ENCODE results near the gene MARK2.

DNA sequence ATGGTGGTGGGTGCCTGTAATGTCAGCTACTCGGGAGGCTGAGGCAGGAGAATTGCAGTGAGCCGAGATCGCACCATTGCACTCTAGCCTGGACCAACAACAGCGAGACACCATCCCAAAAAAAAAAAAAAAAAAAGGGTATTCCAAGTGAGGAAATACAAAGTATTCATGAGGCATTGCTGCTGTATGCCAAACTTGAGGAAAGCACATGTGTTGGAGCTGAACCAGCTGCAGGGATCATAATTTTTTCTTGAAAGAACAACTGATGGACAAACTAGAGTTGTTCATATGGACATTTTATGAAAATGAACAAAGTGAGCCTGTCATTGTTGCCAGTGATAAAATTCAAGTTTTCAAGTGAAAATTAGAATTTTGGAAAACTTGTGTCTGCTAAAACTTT is 15.8 kb downstream of the MARK2 start:
- TF ChIP-seq, protein P1, sequence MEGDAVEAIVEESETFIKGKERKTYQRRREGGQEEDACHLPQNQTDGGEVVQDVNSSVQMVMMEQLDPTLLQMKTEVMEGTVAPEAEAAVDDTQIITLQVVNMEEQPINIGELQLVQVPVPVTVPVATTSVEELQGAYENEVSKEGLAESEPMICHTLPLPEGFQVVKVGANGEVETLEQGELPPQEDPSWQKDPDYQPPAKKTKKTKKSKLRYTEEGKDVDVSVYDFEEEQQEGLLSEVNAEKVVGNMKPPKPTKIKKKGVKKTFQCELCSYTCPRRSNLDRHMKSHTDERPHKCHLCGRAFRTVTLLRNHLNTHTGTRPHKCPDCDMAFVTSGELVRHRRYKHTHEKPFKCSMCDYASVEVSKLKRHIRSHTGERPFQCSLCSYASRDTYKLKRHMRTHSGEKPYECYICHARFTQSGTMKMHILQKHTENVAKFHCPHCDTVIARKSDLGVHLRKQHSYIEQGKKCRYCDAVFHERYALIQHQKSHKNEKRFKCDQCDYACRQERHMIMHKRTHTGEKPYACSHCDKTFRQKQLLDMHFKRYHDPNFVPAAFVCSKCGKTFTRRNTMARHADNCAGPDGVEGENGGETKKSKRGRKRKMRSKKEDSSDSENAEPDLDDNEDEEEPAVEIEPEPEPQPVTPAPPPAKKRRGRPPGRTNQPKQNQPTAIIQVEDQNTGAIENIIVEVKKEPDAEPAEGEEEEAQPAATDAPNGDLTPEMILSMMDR (IDR thresholded peaks at IDR 0.05) = no peak
- TF ChIP-seq POLR2A (IDR thresholded peaks at IDR 0.05) = no peak

All from heart left ventricle (tissue), 13 donors.